Body of pancreas (tissue), 4 donors: ENCODE results near the gene CCSER1. TPM values are rescaled to one million over a fixed set of nuclear protein-coding genes. Genes with fewer than 3 reads are reported as not detected.

ENCODE experiments used
- ATAC-seq: fragments of 150-250 bp; one replicate; pipeline ENCODE4 v1.9.1; 2016
- DNase-seq, 4 donors: peaks; one replicate each; pipeline ENCODE4 v3.0.0-alpha.2; 2019
- H3K27ac ChIP-seq, 4 donors: fragments of 200-600 bp; sonication (generic); 1 replicate in 3 of 4; 2 replicates in 1 of 4; pipeline versions ENCODE4 v1.5.1 to v1.6.1; 2016 to 2019; ENCODE audit warnings: mild to moderate bottlenecking in 1 of 4, mixed read lengths in 1 of 4, moderate library complexity in 1 of 4
- H3K27me3 ChIP-seq, 2 donors: fragments of 200-600 bp; sonication (generic); one replicate each; pipeline ENCODE4 v1.6.0; 2016; ENCODE audit warnings: mild to moderate bottlenecking in 1 of 2
- H3K36me3 ChIP-seq, 2 donors: fragments of 200-600 bp; sonication (generic); replicated peaks in 1 of 2; 2 replicates each; pipeline ENCODE4 v1.5.1; 2016; ENCODE audit warnings: low read depth in 2 of 2; ENCODE audit not compliant: insufficient read depth in 1 of 2
- H3K4me1 ChIP-seq: fragments of 200-600 bp; sonication (generic); one replicate; pipeline ENCODE4 v1.6.0; 2016
- H3K4me3 ChIP-seq, 2 donors: fragments of 200-600 bp; sonication (generic); 1 replicate in 1 of 2; 2 replicates in 1 of 2; pipeline ENCODE4 v1.5.1; 2016 to 2019
- H3K9me3 ChIP-seq, 3 donors: fragments of 200-600 bp; sonication (generic); 1 replicate in 2 of 3; 2 replicates in 1 of 3; pipeline ENCODE4 v1.5.1; 2016
- CTCF ChIP-seq, 7 experiments: fragments of 450-650 bp in 4 of 7; fragments of 200-600 bp in 3 of 7; sonication (generic) in 3 of 7; IDR thresholded peaks; one replicate each; pipeline ENCODE4 v1.5.1; 2016 to 2019; ENCODE audit warnings: antibody characterized with exemption in 7 of 7
- POLR2A ChIP-seq, 3 donors: fragments of 450-650 bp; IDR thresholded peaks; one replicate each; pipeline ENCODE4 v1.6.1; 2016; ENCODE audit warnings: antibody characterized with exemption in 3 of 3, mild to moderate bottlenecking in 2 of 3
- WGBS, 2 donors: methylation state at CpG; one replicate each; pipeline ENCODE4 v1.1.5; 2017; 5-methylcytosine and 5-hydroxymethylcytosine counted together
- intact Hi-C: fragments of 100-400 bp; cut with DNase I; formaldehyde crosslinking; loops from one replicate; pipeline ENCODE4 v1.15.1; 2023
- total RNA-seq, 2 donors: library from RNA; depleted of rRNA; stranded (reverse); fragments of >200 nt; gene quantifications; one replicate each; pipeline ENCODE4 v1.1.0, GENCODE V29; 2016

CCSER1 gene
- total RNA-seq, 2 donors from 2014 or later, result 13.2 to 14.5 TPM

DNA sequence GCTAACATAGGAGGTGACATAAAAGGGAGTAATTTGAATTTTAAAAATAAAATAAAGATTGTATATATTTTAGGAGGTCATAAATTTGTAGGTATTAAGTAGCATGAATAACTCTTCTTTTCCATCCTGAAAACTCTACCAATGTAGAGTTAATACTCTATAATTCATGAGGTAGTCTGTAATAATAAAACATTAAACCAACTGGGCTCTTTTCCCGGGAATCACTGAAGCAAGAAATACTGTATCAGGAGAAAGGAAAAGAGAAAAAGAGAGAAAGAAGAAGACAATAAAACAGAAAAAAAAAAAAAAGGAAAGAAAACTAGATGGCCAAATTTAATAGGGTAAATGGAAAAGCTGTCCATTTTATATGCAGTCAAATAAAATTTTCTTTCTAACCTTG is 984.4 kb downstream of the CCSER1 start:
- Histone ChIP-seq H3K9me3 (no peaks in the 10 kb centered on the region), H3K27ac (no peak overlapping the region), H3K4me1 (no peaks in the 10 kb centered on the region), H3K4me3 (no peak overlapping the region), H3K27me3 (no peaks in the 10 kb centered on the region), H3K36me3 (no peaks in the 10 kb centered on the region)
- WGBS, 2 donors, result 22 to 40% methylated on average over 1 of the region's 1 CpG
- ATAC-seq (no peak), DNase-seq (no peak)
- intact Hi-C loops, result no loop called here
- no peak for TF ChIP-seq CTCF (IDR thresholded peaks at IDR 0.05)
- no peak for TF ChIP-seq POLR2A (IDR thresholded peaks at IDR 0.05)

- Histone ChIP-seq H3K27ac (no peak overlapping the region), H3K4me3 (no peak overlapping the region), H3K27me3 (no peaks in the 10 kb centered on the region), H3K9me3 (no peaks in the 10 kb centered on the region), H3K4me1 (no peaks in the 10 kb centered on the region), H3K36me3 (no peaks in the 10 kb centered on the region)
- 22 to 33% methylated on average over 4 of the region's 4 CpGs for WGBS, 2 donors
- TF ChIP-seq POLR2A (IDR thresholded peaks at IDR 0.05) (no peak), CTCF (IDR thresholded peaks at IDR 0.05) (peak in 6 of 7 experiments; percentile 39 to 63 (median 45))
- intact Hi-C loops, result no loop called here
- no peak for ATAC-seq
- no peak for DNase-seq
These were observed 986.0 kb downstream of the CCSER1 start for GRCh38 chr4:91113130-91113706.

DNA sequence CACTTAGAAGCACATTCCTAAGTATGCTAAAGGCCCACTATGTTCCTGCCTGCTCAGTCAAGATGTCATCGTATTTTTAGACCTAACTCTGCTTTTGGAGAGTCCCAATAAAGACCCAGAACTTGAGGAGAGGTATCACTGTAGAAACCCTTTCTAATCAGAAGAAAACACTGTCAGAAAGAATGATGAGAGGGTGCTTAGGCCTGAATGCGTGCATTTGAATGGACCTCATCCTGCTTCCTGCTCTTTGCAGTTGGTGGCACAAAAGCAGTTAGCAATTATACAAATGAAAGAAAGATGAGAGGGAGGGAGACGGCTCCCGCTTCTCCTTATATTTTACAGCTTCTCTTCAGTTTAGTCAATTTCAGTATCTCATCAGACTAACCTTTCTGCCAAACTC is 987.2 kb downstream of the CCSER1 start:
- Histone ChIP-seq H3K27me3 (no peaks in the 10 kb centered on the region), H3K4me1 (no peaks in the 10 kb centered on the region), H3K9me3 (no peaks in the 10 kb centered on the region), H3K27ac (no peak overlapping the region), H3K4me3 (no peak overlapping the region), H3K36me3 (no peaks in the 10 kb centered on the region)
- intact Hi-C loops, result no loop called here
- 82 to 83% methylated on average over 4 of the region's 4 CpGs for WGBS, 2 donors
- DNase-seq (no peak), ATAC-seq (no peak)
- TF ChIP-seq CTCF (IDR thresholded peaks at IDR 0.05) (no peak), POLR2A (IDR thresholded peaks at IDR 0.05) (no peak)

DNA sequence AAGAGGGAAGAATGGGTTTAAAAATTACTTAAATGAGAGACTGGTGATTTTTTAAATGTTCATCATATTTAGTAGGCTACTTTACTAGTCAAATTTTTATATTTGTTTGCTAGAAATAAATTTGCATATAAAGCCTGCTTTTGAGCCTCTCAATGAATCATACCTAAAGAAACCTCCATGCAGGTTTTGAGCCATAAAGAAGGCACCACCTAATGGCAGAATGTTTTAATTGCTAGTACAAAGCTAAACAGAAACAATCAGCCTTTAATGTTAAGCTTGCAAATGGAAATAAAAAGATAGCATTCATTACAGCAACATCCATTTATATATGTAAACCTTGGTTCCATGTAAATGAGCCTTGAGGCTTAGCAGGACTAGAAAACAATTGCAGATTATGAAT is 989.7 kb downstream of the CCSER1 start:
- H3K27ac ChIP-seq, result no peak overlapping the region
- ATAC-seq, result no peak
- no peaks in the 10 kb centered on the region for H3K9me3 ChIP-seq
- DNase-seq, result no peak
- peak in 1 of 7 experiments; percentile 14 for TF ChIP-seq CTCF (IDR thresholded peaks at IDR 0.05)
- TF ChIP-seq POLR2A (IDR thresholded peaks at IDR 0.05), result no peak
- H3K27me3 ChIP-seq, result no peaks in the 10 kb centered on the region
- H3K36me3 ChIP-seq, result no peaks in the 10 kb centered on the region
- H3K4me1 ChIP-seq, result no peaks in the 10 kb centered on the region
- H3K4me3 ChIP-seq, result no peak overlapping the region
- intact Hi-C loops, result no loop called here

DNA sequence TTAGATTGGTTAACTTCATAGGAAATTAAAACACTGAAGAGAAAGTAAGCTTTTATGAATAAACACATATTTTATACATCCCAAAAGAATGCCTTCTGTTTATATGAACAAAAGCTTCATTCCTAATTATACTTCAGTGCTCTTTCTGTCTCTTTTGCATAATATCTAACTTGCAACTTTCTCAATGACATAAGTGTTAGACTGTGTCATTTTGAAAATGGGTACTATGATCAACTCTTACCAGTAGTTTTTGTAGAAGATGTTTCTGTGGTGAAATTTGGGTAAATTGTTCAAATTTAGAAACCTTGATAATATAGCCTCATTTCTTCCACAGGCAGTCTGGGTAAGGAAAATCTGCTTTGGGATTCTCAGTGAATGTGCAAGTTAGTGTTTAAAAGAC is 991.4 kb downstream of the CCSER1 start:
- TF ChIP-seq CTCF (IDR thresholded peaks at IDR 0.05), result no peak
- TF ChIP-seq POLR2A (IDR thresholded peaks at IDR 0.05), result no peak
- Histone ChIP-seq H3K4me3 (no peak overlapping the region), H3K9me3 (no peaks in the 10 kb centered on the region), H3K27me3 (no peaks in the 10 kb centered on the region), H3K27ac (no peak overlapping the region), H3K36me3 (no peaks in the 10 kb centered on the region), H3K4me1 (no peaks in the 10 kb centered on the region)
- no peak for ATAC-seq
- DNase-seq, result no peak
- intact Hi-C loops, result no loop called here
